Stimulated activated CD4-positive, alpha-beta T cell treated with anti-CD3 and anti-CD28 coated beads, Interleukin-4, amount 100 ng/mL, for 4 hours (primary cell): ENCODE data around the gene MPG.
A peak's percentile ranks its signal among the peaks of the same experiment; 100 is the strongest.

Experiments used
- DNase-seq, 2 experiments: peaks; one replicate each; pipeline ENCODE4 v3.0.0-alpha.2; 2020

The MPG gene

DNA sequence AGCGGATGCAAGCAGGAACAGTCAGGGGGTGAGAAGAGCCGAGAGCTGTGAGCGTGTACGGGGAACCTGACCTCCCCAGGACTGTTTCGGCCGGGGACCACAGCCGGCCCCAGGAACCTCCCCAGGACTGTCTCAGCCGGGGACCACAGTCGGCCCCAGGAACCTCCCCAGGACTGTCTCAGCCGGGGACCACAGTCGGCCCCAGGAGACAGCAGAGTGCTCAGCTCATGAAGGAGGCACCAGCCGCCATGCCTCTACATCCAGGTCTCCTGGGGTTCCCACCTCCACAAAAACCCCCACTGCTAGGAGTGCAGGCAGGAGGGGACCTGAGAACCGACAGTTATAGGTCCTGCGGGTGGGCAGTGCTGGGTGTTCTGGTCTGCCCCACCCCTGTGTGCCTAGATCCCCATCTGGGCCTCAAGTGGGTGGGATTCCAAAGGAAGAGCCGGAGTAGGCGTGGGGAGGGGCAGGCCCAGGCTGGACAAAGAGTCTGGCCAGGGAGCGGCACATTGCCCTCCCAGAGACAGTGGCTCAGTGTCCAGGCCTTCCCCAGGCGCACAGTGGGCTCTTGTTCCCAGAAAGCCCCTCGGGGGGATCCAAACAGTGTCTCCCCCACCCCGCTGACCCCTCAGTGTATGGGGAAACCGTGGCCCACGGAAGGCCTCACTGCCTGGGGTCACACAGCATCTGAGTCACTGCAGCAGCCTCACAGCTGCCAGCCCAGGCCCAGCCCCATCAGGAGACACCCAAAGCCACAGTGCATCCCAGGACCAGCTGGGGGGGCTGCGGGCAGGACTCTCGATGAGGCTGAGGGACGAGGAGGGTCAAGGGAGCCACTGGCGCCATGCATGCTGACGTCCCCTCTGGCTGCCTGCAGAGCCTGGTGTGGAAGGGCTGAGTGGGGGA is 9.9 kb upstream of the MPG start:
- DNase-seq, result no peak

DNA sequence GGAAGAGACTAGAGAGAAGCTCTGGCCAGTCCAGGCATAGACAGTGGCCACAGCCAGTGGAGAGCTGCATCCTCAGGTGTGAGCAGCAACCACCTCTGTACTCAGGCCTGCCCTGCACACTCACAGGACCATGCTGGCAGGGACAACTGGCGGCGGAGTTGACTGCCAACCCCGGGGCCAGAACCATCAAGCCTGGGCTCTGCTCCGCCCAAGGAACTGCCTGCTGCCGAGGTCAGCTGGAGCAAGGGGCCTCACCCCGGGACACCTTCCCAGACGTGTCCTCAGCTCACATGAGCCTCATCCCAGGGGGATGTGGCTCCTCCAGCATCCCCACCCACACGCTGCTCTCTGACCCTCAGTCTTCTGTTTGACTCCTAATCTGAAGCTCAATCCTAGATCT is 8.8 kb upstream of the MPG start:
- no peak for DNase-seq

DNA sequence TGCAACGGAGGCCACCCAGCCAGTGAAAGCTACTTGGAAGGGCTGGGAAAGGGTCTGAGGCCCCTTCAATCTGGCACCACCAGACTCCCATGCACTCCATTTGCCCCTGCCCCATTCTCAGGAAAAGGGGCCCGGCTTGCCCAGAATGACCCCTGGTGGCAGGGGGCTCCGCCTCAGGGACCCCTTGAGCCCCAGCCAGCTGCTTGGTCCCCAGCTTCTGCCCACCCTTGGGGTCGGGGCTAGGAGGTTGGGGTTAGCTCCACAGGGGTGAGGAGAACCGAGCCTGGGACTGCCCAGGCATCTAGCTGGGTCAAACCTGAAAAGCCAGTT is 6.8 kb upstream of the MPG start:
- DNase-seq, result no peak

DNA sequence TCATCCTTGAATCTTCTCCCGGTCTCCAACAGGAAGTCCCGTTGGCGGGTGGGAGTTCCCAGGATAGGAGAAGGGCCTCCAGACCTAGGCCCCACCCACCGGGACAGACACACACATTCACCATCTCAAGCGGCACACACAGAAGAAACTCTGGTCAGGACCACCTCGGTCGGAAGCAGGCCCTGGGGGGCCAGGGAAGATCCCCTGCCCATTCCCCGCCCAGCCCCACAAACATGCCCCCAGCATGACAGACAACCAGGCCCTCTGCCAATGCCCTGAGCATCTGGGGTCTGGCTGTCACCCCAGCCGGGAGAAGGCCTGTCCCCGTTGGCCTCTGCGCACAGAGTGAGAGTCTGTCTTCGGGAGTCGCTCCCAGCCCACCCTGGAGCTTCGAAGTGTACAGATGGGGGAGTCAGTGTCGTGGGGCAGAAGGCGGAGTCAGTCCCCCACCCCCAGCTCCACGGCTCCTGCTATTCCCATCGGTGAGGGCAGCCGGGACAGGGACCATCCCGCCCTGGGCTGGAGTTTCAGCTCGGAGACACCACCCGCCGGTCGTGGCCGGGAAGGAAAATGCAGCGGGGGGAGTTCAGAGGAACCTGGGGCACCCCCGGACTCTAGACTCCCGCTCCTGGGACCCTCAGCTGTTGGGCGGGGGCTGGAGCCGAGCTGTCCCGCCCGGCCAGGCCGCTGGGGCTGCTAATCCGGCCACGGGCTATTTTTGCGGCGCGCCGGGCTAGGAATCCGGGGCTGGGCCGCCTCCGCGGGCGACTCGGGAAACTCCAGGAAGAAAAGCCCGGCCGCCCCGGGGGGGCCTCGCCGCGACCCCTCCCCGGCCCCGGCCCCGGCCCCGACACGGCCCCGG is 6.3 kb upstream of the MPG start:
- no peak for DNase-seq

- DNase-seq, result no peak
Observed at GRCh38 chr16:72561-73548, 5.2 kb upstream of the MPG start, which contains the start of gene RHBDF1. Gene RHBDF1, minus strand, starts transcription at chr16:72631. Its CDS starts 7,616 bp downstream, at chr16:65015.

DNA sequence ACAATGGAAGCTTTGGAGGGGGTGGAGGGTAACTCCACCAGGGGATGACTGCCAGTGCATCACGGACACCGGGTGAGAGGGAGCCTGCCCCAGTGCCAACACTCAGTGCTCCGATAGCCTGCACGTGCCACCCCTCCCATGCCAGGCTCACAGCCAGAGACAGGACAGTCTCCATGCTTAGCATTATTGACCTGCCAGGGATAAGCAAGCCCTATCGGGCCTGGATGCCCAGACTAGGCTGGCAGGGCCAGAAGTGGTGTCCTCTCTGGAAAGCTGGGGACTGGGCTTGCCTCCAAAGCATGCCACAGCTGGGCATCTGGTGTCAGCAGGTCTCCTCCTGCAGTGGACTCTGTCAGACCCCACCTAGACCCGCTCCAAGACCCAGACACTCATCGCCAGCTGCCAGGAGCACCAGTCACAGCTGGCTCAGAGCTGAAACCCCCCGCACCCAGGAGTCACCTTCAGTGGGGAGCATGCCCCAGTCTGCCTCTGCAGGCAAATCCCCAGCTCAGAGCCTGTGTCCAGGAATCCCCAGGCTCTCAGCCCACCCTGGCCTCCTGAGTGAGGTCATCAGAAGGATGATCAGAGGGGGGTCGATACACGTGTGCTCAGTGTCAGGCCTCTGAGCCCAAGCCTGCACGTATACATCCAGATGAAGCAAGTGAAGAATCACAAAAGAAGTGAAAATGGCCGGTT is 3.8 kb upstream of the MPG start:
- no peak for DNase-seq

DNA sequence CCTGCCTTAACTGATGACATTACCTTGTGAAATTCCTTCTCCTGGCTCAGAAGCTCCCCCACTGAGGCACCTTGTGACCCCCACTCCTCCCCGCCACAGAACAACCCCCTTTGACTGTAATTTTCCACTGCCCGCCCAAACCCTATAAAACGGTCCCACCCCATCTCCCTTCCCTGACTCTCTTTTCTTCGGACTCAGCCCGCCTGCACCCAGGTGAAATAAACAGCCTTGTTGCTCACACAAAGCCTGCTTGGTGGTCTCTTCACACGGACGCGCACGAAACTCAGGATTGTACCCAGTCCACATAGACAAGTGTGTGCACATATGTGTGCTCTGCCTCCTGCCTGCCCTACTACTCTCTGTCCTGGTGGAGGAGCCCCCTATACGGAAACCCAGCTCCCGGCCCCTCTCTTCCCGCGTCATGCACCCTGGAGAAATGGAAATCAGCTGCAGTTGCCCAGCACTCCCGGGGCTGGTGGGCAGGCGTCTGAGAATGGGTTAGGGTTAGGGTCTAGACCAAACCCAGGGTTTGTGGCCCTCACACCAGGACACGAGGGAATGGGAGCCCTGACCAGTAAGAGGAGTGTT is 3.2 kb upstream of the MPG start:
- no peak for DNase-seq

- DNase-seq, result no peak
Observed at GRCh38 chr16:75580-76501, 2.2 kb upstream of the MPG start.

GRCh38 chr16:76535-77272 is 1.3 kb upstream of the MPG start:
- no peak for DNase-seq

DNA sequence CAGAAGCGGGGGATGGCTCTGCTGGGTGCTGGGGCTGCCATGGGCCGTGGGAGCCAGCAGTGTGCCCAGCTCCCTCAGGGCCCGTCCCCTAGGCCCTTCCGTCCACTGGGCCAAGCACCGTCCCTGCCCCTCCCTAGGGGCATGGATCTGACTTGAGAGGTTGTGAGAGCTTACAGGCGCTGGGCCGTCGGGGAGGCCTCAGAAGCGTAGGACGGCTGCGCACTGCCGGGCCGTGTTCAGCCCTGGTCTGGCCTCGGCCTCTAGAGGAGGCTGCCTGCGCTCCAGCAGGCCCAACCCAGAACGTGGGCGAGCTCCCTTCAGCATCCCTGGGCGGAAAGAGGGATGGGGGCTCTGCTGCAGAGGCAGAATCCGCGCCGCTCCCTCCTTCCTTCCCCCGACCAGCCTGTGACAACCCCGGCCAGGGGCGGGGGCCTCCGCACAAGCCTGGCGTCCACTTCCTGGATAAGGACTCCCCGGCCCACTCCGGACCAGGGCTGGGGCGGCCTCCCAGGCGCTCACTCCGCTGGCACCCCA is 685 bp upstream of the MPG start:
- DNase-seq, result peak; percentile 18 to 35

DNA sequence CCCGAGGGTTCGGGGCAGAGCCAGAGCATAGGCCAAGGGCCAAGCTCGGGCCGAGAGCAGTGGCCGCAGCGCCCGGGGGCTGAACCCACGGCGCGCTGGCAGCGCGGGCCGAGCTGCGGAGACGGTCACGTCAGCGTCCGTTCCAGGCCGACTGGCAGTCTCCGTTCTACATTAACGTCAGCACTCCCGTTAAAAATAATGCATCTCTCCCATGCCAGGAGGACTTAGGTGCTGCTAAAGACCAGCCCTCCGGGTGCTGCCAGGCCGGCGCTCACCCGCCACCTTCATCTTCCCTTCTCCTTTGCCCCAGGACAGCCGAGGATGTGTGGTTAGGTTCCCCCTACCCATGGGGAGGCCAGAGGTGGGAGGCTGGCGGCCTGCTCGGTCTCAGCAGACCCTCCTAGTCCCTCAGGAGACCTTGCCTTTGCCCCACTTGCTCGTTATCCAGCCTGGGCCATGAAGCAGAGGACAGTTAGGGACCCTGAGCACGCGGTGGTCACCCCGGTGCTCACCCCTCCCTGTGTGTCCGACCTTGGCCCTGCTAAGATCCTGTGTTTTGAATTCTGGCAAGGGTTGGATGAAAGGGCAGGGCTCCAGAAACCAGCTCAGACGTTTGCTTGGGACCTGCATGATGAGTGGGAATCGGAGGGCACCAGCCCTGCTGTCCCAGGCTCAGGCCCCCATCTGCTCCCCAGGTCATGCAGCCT is 572 bp downstream of the MPG start:
- DNase-seq, result no peak

DNA sequence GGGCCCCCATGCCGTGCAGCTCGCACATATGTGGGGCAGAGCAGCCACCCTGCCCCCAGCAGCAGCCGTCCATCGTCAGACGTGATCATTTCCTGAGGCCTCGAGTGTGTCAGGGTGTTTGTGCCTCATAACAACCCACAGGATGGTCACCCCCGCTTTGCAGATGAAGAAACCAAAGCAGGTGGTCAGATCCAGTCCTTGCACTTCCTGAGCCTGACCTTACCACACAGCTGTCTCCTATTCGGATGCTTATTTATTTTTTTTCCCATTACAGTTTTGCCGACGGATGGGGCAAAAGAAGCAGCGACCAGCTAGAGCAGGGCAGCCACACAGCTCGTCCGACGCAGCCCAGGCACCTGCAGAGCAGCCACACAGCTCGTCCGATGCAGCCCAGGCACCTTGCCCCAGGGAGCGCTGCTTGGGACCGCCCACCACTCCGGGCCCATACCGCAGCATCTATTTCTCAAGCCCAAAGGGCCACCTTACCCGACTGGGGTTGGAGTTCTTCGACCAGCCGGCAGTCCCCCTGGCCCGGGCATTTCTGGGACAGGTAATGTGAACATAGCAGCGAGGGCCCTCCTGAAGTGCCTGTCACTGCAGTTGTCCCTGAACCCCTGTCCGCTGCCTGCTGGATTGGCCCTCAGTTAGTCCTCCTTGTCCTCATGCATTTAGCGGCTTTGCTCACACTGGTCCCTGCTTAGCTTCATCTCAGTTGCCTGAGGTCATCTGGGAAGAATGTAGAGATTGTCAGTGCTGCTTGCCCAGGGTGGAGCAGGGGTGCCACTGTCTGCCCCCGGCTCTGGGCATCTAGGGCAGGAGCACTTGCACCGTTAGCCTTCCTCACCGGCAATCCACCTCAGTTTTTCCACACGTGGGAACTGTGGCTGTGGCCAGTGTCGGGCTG is 1.4 kb downstream of the MPG start:
- DNase-seq, result no peak

GRCh38 chr16:83060-83603 is 5.1 kb downstream of the MPG start:
- DNase-seq, result no peak

DNA sequence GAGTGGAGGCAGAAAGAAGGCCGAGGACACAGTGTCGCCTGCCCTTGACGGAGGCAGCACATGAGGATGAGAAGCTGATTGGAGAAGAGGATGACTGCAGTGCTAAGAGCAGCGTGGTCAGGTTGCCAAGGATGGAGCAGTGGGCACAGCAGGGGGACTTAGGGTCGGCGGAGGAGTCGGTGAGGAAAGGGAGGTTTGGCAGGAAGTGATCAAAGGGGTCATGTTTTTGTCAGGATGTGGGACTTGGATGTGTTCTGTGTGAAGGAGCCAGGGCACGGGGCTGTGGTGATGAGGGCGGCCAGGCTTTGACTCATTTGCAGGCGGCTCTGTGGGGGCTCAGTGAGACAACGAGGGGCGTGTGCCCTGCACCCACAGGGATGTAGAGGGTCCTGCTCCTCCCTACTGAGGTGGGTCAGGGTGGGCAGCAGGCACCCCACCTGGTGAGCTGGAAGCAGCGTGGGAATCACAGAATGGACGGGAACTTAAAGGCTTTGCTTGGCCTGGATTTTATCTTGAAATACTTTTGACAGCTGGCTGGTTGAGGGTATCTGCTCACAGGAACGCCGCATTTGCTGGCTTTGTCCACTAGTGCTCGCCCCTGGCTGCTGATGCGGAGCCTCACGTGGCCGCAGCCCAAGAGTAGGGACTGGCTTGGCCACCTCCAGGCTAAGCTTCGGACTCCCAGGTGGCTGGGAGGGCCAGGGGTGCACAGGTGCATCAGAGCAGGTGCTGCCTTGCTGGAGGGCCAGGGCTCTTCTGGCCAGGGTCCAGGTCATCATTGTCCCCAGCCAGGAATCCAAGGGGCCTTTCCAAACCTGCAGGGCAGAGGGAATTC is 6.0 kb downstream of the MPG start:
- no peak for DNase-seq

DNA sequence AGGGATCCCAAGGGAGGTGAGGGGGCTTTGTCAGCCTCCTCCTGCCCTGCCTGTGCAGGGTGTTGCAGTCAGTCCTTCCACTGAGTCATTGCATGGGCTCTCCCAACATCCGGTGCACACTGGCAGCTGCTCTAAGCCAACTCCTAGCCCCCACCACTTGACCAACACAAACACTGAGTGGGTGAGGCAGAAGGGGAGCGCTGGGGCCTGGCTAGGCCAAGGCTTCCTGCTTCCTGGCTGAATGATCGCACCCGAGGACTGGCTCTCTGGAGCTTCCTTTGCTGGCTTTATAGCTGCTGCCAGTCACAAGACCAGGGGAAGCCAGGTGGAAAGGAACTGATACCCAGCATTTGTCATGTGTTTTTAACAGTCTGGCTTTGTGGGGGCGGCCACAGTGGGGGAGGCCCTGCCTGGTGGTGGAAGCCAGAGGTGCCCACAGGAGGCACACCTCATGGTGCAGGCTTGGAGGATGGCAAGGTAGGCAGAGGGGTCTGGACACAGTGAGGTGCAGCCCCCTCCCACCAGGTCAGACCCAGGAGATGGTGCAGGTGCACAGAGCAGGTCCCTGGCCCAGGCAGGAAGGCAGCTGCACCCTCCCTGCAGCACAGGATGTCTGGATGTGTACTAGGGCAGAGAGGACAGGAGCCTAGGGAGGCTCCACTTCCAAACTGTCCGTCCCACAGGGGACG is 6.8 kb downstream of the MPG start:
- DNase-seq, result peak; percentile 42 to 68

GRCh38 chr16:85407-85782 is 7.4 kb downstream of the MPG start:
- no peak for DNase-seq
